Progenitor cell of endocrine pancreas (in vitro differentiated cells): ENCODE data around the gene UBXN6. TPM values are rescaled to one million over a fixed set of nuclear protein-coding genes. Genes with fewer than 3 reads are reported as not detected.

Source experiments
- DNase-seq: peaks from one replicate; pipeline ENCODE4 v3.0.0; 2021; ENCODE audit warnings: low spot score; ENCODE audit not compliant: unreplicated experiment
- H3K27ac Mint-ChIP-seq: 2 replicates; pipeline ENCODE4 v1.8.0; 2021; ENCODE audit warnings: mild to moderate bottlenecking, moderate library complexity, mixed read lengths
- H3K27me3 Mint-ChIP-seq: 2 replicates; pipeline ENCODE4 v1.8.0; 2021; ENCODE audit warnings: mixed read lengths
- H3K36me3 Mint-ChIP-seq: 2 replicates; pipeline ENCODE4 v1.8.0; 2022; ENCODE audit warnings: mixed read lengths; ENCODE audit not compliant: insufficient read depth
- H3K4me1 Mint-ChIP-seq: 2 replicates; pipeline ENCODE4 v1.8.0; 2021; ENCODE audit warnings: low read depth, mixed read lengths
- H3K4me3 Mint-ChIP-seq: 2 replicates; pipeline ENCODE4 v1.8.0; 2021; ENCODE audit warnings: low read depth, mild to moderate bottlenecking, moderate library complexity, mixed read lengths
- H3K9me3 Mint-ChIP-seq: 2 replicates; pipeline ENCODE4 v1.8.0; 2021; ENCODE audit warnings: low read depth, mixed read lengths
- total RNA-seq: library from RNA; stranded (reverse); gene quantifications from 2 replicates; pipeline ENCODE4 v1.2.1, GENCODE V29; 2021
- TF ChIP-seq, protein P1 (sequence below): fragments of 200-600 bp; sonication (generic); IDR thresholded peaks from one replicate; pipeline ENCODE4 v1.5.0; 2021; ENCODE audit warnings: antibody characterized with exemption, mild to moderate bottlenecking; ENCODE audit not compliant: unreplicated experiment

UBXN6 gene
- total RNA-seq, 1 donor from 2014 or later = 57.2 TPM

DNA sequence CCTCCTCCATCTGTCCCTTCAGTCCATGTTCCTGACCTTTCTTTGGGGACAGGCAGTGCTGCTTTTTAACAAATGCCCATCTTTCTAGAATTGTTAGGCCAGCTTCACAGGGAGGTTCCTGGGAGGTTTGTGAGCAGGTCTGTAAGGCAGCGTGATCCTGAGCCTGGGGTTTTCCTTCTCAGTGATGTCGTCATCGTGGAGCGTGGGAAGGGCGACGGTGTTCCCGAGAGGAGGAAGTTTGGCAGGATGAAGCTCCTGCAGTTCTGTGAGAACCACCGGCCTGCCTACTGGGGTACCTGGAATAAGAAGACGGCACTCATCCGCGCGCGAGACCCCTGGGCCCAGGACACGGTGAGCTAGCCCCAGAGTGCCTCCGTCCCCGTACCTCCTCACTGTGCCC is 28.3 kb downstream of the UBXN6 start:
- Mint-ChIP-seq H3K27ac (no peak overlapping the region), H3K4me1 (no peaks in the 10 kb centered on the region), H3K9me3 (no peaks in the 10 kb centered on the region), H3K4me3 (no peak overlapping the region), H3K36me3 (peaks cover 14% of the 10 kb centered on the region), H3K27me3 (no peaks in the 10 kb centered on the region)
- no peak for DNase-seq
- TF ChIP-seq, protein P1, sequence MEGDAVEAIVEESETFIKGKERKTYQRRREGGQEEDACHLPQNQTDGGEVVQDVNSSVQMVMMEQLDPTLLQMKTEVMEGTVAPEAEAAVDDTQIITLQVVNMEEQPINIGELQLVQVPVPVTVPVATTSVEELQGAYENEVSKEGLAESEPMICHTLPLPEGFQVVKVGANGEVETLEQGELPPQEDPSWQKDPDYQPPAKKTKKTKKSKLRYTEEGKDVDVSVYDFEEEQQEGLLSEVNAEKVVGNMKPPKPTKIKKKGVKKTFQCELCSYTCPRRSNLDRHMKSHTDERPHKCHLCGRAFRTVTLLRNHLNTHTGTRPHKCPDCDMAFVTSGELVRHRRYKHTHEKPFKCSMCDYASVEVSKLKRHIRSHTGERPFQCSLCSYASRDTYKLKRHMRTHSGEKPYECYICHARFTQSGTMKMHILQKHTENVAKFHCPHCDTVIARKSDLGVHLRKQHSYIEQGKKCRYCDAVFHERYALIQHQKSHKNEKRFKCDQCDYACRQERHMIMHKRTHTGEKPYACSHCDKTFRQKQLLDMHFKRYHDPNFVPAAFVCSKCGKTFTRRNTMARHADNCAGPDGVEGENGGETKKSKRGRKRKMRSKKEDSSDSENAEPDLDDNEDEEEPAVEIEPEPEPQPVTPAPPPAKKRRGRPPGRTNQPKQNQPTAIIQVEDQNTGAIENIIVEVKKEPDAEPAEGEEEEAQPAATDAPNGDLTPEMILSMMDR = no peak

DNA sequence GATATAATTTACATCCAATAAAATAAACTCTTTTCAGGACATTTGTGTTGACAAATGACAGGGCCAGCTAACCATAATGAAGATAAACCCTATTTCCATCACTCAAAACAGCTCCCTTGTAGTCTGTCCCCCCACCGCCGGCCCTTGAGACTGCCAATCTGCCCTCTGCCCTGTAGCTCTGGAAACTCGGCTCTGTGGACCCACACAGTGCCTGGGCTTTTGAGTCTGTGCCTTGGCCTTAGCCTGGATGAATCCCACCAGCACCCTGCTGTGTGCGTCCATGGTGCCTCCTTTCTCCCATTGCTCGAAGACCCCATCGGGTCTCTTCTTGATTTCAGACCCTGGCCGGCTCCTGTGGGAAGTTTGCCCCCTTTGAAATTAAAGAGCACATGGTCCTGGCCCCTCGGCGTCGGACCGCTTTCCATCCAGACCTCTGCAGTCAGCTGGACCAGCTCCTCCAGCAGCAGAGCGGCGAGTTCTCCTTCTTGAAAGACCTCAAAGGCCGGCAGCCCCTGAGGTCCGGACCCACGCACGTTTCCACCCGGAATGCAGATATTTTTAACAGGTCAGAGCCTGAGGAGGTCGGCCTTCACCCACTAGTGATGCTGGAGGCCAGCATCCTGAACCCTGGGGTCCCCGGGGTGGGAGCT is 29.1 kb downstream of the UBXN6 start:
- Mint-ChIP-seq H3K27ac (no peak overlapping the region), H3K36me3 (peaks cover 18% of the 10 kb centered on the region), H3K27me3 (no peaks in the 10 kb centered on the region), H3K4me1 (no peaks in the 10 kb centered on the region), H3K9me3 (no peaks in the 10 kb centered on the region), H3K4me3 (no peak overlapping the region)
- no peak for DNase-seq
- TF ChIP-seq, protein P1 = no peak

DNA sequence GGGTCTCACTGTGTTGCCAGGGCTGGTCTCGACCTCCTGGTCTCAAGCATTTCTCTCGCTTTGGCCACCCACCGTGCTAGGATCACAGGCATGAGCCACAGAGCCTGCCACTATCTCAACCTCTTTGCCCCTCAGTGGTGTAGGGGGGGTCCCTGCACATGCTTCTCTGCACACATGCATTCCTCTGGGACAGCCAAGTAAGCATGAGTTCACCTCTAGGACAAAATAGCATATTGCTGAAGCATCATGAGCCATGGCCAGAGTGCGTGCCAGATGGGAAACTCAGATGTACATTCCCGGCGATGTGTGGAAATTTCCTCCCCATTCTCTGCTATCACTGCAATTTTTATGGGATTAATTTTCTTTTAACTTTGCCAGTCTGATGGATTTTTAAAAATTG is 32.1 kb downstream of the UBXN6 start:
- no peak for DNase-seq
- no peak overlapping the region for H3K27ac Mint-ChIP-seq
- peaks cover 13% of the 10 kb centered on the region for H3K36me3 Mint-ChIP-seq
- H3K9me3 Mint-ChIP-seq = no peaks in the 10 kb centered on the region
- TF ChIP-seq, protein P1 = no peak
- H3K4me3 Mint-ChIP-seq = no peak overlapping the region
- no peaks in the 10 kb centered on the region for H3K4me1 Mint-ChIP-seq
- no peaks in the 10 kb centered on the region for H3K27me3 Mint-ChIP-seq

DNA sequence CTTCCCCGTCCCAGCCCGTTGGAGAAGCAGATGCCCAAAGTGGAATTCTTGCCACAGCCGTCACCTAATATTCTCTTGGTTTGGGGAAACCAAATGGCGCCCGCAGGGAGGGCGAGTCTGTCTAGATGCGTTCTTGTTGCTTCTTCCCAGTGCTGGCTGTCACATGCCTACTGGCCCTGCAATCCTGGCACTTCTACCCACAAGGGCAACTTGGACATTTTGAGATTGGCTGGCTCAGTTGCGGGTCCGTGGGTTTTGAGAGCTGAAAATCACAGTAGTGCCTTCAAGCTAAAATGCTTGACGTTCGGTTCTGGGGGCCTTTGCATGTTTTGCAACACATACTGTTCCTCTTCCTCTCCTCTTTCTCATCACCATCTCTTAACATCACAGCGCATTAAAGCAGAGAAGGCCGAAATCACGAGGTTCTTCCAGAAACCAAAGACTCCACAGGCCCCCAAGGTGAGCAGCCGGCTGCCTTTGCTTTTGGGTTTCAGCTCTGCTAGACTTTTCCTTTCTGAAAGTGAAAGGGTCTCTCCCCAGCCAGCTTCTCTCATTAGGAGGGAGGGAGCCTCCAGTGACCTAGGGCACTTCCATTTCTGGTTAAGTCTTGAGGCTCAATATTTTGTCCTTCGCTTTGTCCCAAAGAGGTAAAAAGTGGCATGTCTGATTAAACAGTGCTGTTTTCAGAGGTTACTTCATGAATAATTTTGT is 34.0 kb downstream of the UBXN6 start:
- no peaks in the 10 kb centered on the region for H3K4me1 Mint-ChIP-seq
- TF ChIP-seq, protein P1 = no peak
- no peak for DNase-seq
- H3K36me3 Mint-ChIP-seq = peaks cover 9% of the 10 kb centered on the region
- H3K4me3 Mint-ChIP-seq = no peak overlapping the region
- H3K27ac Mint-ChIP-seq = no peak overlapping the region
- no peaks in the 10 kb centered on the region for H3K9me3 Mint-ChIP-seq
- H3K27me3 Mint-ChIP-seq = no peaks in the 10 kb centered on the region

DNA sequence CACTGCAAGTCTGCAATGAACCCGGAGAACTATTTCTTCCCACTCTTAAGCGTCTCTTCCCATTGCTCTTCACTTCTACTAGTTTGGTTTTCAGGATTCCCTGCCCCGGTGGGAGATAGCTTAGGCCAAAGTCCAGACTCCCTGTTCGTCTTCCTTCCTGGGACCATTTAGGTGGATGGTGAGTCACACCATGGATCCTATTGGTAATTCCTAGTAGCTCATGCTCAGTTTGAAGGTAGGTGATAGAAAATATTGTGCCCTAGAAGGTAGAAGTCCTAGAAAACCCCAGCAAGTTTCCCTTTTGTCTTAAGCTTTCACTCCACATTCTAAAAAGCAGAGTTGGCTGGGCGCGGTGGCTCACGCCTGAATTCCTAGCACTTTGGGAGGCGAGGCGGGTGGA is 41.3 kb downstream of the UBXN6 start:
- peak overlapping the region; percentile 81 for H3K27ac Mint-ChIP-seq
- no peaks in the 10 kb centered on the region for H3K27me3 Mint-ChIP-seq
- peaks cover 4% of the 10 kb centered on the region for H3K4me1 Mint-ChIP-seq
- TF ChIP-seq, protein P1 = no peak
- peaks cover 4% of the 10 kb centered on the region for H3K36me3 Mint-ChIP-seq
- H3K4me3 Mint-ChIP-seq = no peak overlapping the region
- no peaks in the 10 kb centered on the region for H3K9me3 Mint-ChIP-seq
- DNase-seq = no peak
